ENCODE data around the gene OR14I1. TPM values are rescaled to one million over a fixed set of nuclear protein-coding genes. Genes with fewer than 3 reads are reported as not detected.

Gene OR14I1
- total RNA-seq, 1 experiment from 2014 or later = not detected

- Histone ChIP-seq H3K9me3 (ENCODE audit: insufficient read depth, low read depth) (no peaks in the 10 kb centered on the region), H3K36me3 (ENCODE audit: low read depth) (no peaks in the 10 kb centered on the region), H3K79me2 (ENCODE audit: low read depth) (no peaks in the 10 kb centered on the region), H3K4me2 (no peak overlapping the region), H3K4me3 (no peak overlapping the region), H3F3A (ENCODE audit: insufficient read depth, low read depth) (no peaks in the 10 kb centered on the region), H2AFZ (no peak overlapping the region), H4K20me1 (ENCODE audit: insufficient read depth) (no peaks in the 10 kb centered on the region), H3K27ac (no peak overlapping the region), H3K9me2 (ENCODE audit: insufficient read depth) (no peaks in the 10 kb centered on the region), H3K27me3 (ENCODE audit: insufficient read depth, low read depth) (peaks cover 10% of the 10 kb centered on the region; the same call in 1 of the 2 replicates), H3K4me1 (replicated peaks; ENCODE audit: insufficient read depth) (no peaks in the 10 kb centered on the region)
- DNase-seq = no peak
- POLR2A ChIA-PET (ENCODE audit: unreplicated experiment) = no interaction called here
- intact Hi-C loops (cut with micrococcal nuclease; ENCODE audit: unreplicated experiment) = no loop called here
- no TSS peak for BruUV-seq (replicated peaks)
- no peak for TF ChIP-seq EZH2 (IDR thresholded peaks at IDR 0.05; ENCODE audit: low read depth)
- no peak for TF ChIP-seq CTCF (conservative IDR thresholded peaks at IDR 0.05)
- CTCF ChIA-PET = no interaction called here
Observed at GRCh38 chr1:248733566-248733965, 31.0 kb upstream of the OR14I1 start.

GRCh38 chr1:248730507-248731335 is 28.2 kb upstream of the OR14I1 start:
- Histone ChIP-seq H4K20me1 (ENCODE audit: insufficient read depth) (no peaks in the 10 kb centered on the region), H2AFZ (no peak overlapping the region), H3K4me3 (no peak overlapping the region), H3K9me2 (ENCODE audit: insufficient read depth) (no peaks in the 10 kb centered on the region), H3K9me3 (ENCODE audit: insufficient read depth, low read depth) (no peaks in the 10 kb centered on the region), H3F3A (ENCODE audit: insufficient read depth, low read depth) (no peaks in the 10 kb centered on the region), H3K27ac (no peak overlapping the region), H3K4me2 (no peak overlapping the region), H3K4me1 (replicated peaks; ENCODE audit: insufficient read depth) (no peaks in the 10 kb centered on the region), H3K79me2 (ENCODE audit: low read depth) (no peaks in the 10 kb centered on the region), H3K27me3 (ENCODE audit: insufficient read depth, low read depth) (no peaks in the 10 kb centered on the region), H3K36me3 (ENCODE audit: low read depth) (no peaks in the 10 kb centered on the region)
- DNase-seq = peak in 1 of 2 experiments; percentile 10
- BruUV-seq (replicated peaks) = no TSS peak
- CTCF ChIA-PET = no interaction called here
- no peak for TF ChIP-seq EZH2 (IDR thresholded peaks at IDR 0.05; ENCODE audit: low read depth)
- TF ChIP-seq CTCF (conservative IDR thresholded peaks at IDR 0.05) = no peak
- intact Hi-C loops (cut with micrococcal nuclease; ENCODE audit: unreplicated experiment) = no loop called here
- POLR2A ChIA-PET (ENCODE audit: unreplicated experiment) = no interaction called here

- Histone ChIP-seq H2AFZ (no peak overlapping the region), H3F3A (ENCODE audit: insufficient read depth, low read depth) (no peaks in the 10 kb centered on the region), H4K20me1 (ENCODE audit: insufficient read depth) (no peaks in the 10 kb centered on the region), H3K4me2 (no peak overlapping the region), H3K36me3 (ENCODE audit: low read depth) (no peaks in the 10 kb centered on the region), H3K27ac (no peak overlapping the region), H3K79me2 (ENCODE audit: low read depth) (no peaks in the 10 kb centered on the region), H3K27me3 (ENCODE audit: insufficient read depth, low read depth) (no peaks in the 10 kb centered on the region), H3K9me3 (ENCODE audit: insufficient read depth, low read depth) (no peaks in the 10 kb centered on the region), H3K4me3 (no peak overlapping the region), H3K4me1 (replicated peaks; ENCODE audit: insufficient read depth) (no peaks in the 10 kb centered on the region), H3K9me2 (ENCODE audit: insufficient read depth) (no peaks in the 10 kb centered on the region)
- no TSS peak for BruUV-seq (replicated peaks)
- ChIA-PET CTCF (no interaction called here), POLR2A (ENCODE audit: unreplicated experiment) (no interaction called here)
- intact Hi-C loops (cut with micrococcal nuclease; ENCODE audit: unreplicated experiment) = no loop called here
- DNase-seq = no peak
- TF ChIP-seq EZH2 (IDR thresholded peaks at IDR 0.05; ENCODE audit: low read depth) = no peak
- no peak for TF ChIP-seq CTCF (conservative IDR thresholded peaks at IDR 0.05)
Observed at GRCh38 chr1:248714248-248714647, 11.7 kb upstream of the OR14I1 start.

Data from PC-9 (cell line).